Neural progenitor cell (in vitro differentiated cells): ENCODE results near the gene LRRC18. TPM values are rescaled to one million over a fixed set of nuclear protein-coding genes. Genes with fewer than 3 reads are reported as not detected.

ENCODE experiments used
- DNase-seq: peaks from one replicate; pipeline ENCODE4 v3.0.0-alpha.2; 2016; ENCODE audit warnings: low spot score
- H2AFZ ChIP-seq: fragments of 200-600 bp; sonication (generic); replicated peaks from 2 replicates; pipeline ENCODE4 v1.6.1; 2016; ENCODE audit warnings: antibody characterized with exemption
- H3F3A ChIP-seq: fragments of 200-600 bp; sonication (generic); 2 replicates; pipeline ENCODE4 v1.6.1; 2016; ENCODE audit warnings: antibody characterized with exemption, low read depth
- H3K27ac ChIP-seq: fragments of 200-600 bp; sonication (generic); 2 replicates; pipeline ENCODE4 v1.5.1; 2016; ENCODE audit warnings: mild to moderate bottlenecking
- H3K27me3 ChIP-seq: fragments of 200-600 bp; sonication (generic); 2 replicates; pipeline ENCODE4 v1.6.1; 2016; ENCODE audit warnings: mild to moderate bottlenecking, moderate library complexity
- H3K36me3 ChIP-seq: fragments of 200-600 bp; sonication (generic); 2 replicates; pipeline ENCODE4 v1.5.1; 2016
- H3K4me1 ChIP-seq: fragments of 200-600 bp; sonication (generic); 2 replicates; pipeline ENCODE4 v1.6.1; 2016; ENCODE audit warnings: mixed run types
- H3K4me2 ChIP-seq: fragments of 200-600 bp; sonication (generic); 2 replicates; pipeline ENCODE4 v1.6.1; 2016
- H3K4me3 ChIP-seq: fragments of 200-600 bp; sonication (generic); 2 replicates; pipeline ENCODE4 v1.5.1; 2016
- H3K79me2 ChIP-seq: fragments of 200-600 bp; sonication (generic); 2 replicates; pipeline ENCODE4 v1.6.1; 2016; ENCODE audit warnings: low read depth
- H3K9ac ChIP-seq: fragments of 200-600 bp; sonication (generic); 2 replicates; pipeline ENCODE4 v1.6.1; 2016
- H3K9me3 ChIP-seq: fragments of 200-600 bp; sonication (generic); 2 replicates; pipeline ENCODE4 v1.5.1; 2016; ENCODE audit warnings: low read depth
- H4K20me1 ChIP-seq: fragments of 200-600 bp; sonication (generic); 2 replicates; pipeline ENCODE4 v1.6.1; 2016; ENCODE audit warnings: low read depth
- H3K27ac Mint-ChIP-seq: 3 replicates; pipeline ENCODE4 v1.8.0; 2021; ENCODE audit warnings: mixed read lengths
- H3K27me3 Mint-ChIP-seq: 2 replicates; pipeline ENCODE4 v1.8.0; 2022; ENCODE audit warnings: low read depth, mild to moderate bottlenecking, inconsistent platforms, moderate library complexity, mixed read lengths; ENCODE audit not compliant: insufficient read depth
- H3K36me3 Mint-ChIP-seq: 3 replicates; pipeline ENCODE4 v1.8.0; 2021; ENCODE audit warnings: mixed read lengths
- H3K4me1 Mint-ChIP-seq: 3 replicates; pipeline ENCODE4 v1.8.0; 2021; ENCODE audit warnings: mixed read lengths
- H3K4me3 Mint-ChIP-seq: 3 replicates; pipeline ENCODE4 v1.8.0; 2021; ENCODE audit warnings: mild to moderate bottlenecking, moderate library complexity, mixed read lengths
- H3K9me3 Mint-ChIP-seq: 3 replicates; pipeline ENCODE4 v1.8.0; 2020; ENCODE audit warnings: mixed read lengths
- CTCF ChIP-seq: fragments of 200-600 bp; sonication (generic); IDR thresholded peaks from 2 replicates; pipeline ENCODE4 v1.5.1; 2017; ENCODE audit warnings: antibody characterized with exemption, mild to moderate bottlenecking
- EZH2 ChIP-seq: fragments of 200-600 bp; sonication (generic); IDR thresholded peaks from 2 replicates; pipeline ENCODE4 v1.6.1; 2017; ENCODE audit warnings: antibody characterized with exemption, mild to moderate bottlenecking, moderate library complexity
- EZH2phosphoT487 ChIP-seq: fragments of 200-600 bp; sonication (generic); IDR thresholded peaks from 2 replicates; pipeline ENCODE4 v1.6.1; 2017; ENCODE audit warnings: antibody characterized with exemption
- total RNA-seq: library from RNA; depleted of rRNA; stranded (reverse); fragments of >200 nt; gene quantifications from 2 replicates; pipeline ENCODE4 v1.2.3, GENCODE V29; 2015; ENCODE audit warnings: low replicate concordance

The LRRC18 gene
- total RNA-seq, 1 donor from 2014 or later, result not detected

GRCh38 chr10:48924988-48925387, 14.7 kb downstream of the LRRC18 start:
- Mint-ChIP-seq H3K9me3 (no peaks in the 10 kb centered on the region), H3K27me3 (peaks cover 2% of the 10 kb centered on the region), H3K4me1 (peaks cover 13% of the 10 kb centered on the region), H3K36me3 (no peaks in the 10 kb centered on the region), H3K4me3 (no peak overlapping the region), H3K27ac (no peak overlapping the region)
- no peaks in the 10 kb centered on the region for H4K20me1 ChIP-seq
- no peaks in the 10 kb centered on the region for H3K36me3 ChIP-seq
- H3K4me2 ChIP-seq, result no peak overlapping the region
- no peak for DNase-seq
- no peak overlapping the region for H3K9ac ChIP-seq
- H3K27ac ChIP-seq, result no peak overlapping the region
- no peak overlapping the region for H2AFZ ChIP-seq
- no peaks in the 10 kb centered on the region for H3K27me3 ChIP-seq
- no peaks in the 10 kb centered on the region for H3K79me2 ChIP-seq
- no peaks in the 10 kb centered on the region for H3K4me1 ChIP-seq
- no peak overlapping the region for H3K4me3 ChIP-seq
- H3F3A ChIP-seq, result no peaks in the 10 kb centered on the region
- no peak for TF ChIP-seq CTCF
- TF ChIP-seq EZH2phosphoT487, result no peak
- no peak for TF ChIP-seq EZH2
- H3K9me3 ChIP-seq, result no peaks in the 10 kb centered on the region

DNA sequence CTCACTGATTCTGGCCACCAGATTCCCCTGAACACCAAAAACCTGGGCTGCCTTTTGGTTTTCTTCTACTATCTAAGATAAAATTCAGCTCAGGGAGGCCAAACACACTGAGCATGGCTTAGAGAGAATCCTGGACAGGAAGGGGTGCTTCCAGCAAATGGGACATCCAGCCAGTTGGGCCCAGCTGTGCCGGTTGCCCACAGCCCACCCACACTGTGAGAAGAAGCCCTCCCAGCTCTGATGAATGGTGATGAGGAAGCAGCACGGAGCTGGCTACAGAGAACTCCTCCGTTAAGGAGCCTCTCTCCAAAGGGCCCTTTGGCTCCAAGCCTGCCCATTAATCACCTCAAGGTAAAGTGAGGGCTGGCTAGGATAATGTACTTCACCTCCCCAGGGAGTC, 15.9 kb downstream of the LRRC18 start:
- Histone ChIP-seq H3F3A (no peaks in the 10 kb centered on the region), H3K79me2 (no peaks in the 10 kb centered on the region), H3K4me3 (no peak overlapping the region), H3K9ac (no peak overlapping the region), H3K4me2 (no peak overlapping the region), H4K20me1 (no peaks in the 10 kb centered on the region), H3K27ac (no peak overlapping the region), H3K27me3 (no peaks in the 10 kb centered on the region), H3K4me1 (no peaks in the 10 kb centered on the region), H3K9me3 (no peaks in the 10 kb centered on the region), H2AFZ (no peak overlapping the region), H3K36me3 (no peaks in the 10 kb centered on the region)
- TF ChIP-seq EZH2phosphoT487 (no peak), EZH2 (no peak), CTCF (no peak)
- no peak for DNase-seq
- Mint-ChIP-seq H3K27ac (no peak overlapping the region), H3K4me3 (no peak overlapping the region), H3K36me3 (no peaks in the 10 kb centered on the region), H3K9me3 (no peaks in the 10 kb centered on the region), H3K27me3 (peaks cover 2% of the 10 kb centered on the region), H3K4me1 (peaks cover 13% of the 10 kb centered on the region)

GRCh38 chr10:48913674-48914073, 26.0 kb downstream of the LRRC18 start:
- Histone ChIP-seq H3K4me2 (no peak overlapping the region), H3K79me2 (no peaks in the 10 kb centered on the region), H3K4me1 (no peaks in the 10 kb centered on the region), H3K27me3 (no peaks in the 10 kb centered on the region), H3K36me3 (no peaks in the 10 kb centered on the region), H4K20me1 (no peaks in the 10 kb centered on the region), H3K27ac (no peak overlapping the region), H3K9me3 (no peaks in the 10 kb centered on the region), H2AFZ (no peak overlapping the region), H3F3A (no peaks in the 10 kb centered on the region), H3K9ac (no peak overlapping the region), H3K4me3 (no peak overlapping the region)
- Mint-ChIP-seq H3K9me3 (no peaks in the 10 kb centered on the region), H3K36me3 (no peaks in the 10 kb centered on the region), H3K4me1 (no peaks in the 10 kb centered on the region), H3K27me3 (peaks cover 3% of the 10 kb centered on the region), H3K4me3 (no peak overlapping the region), H3K27ac (no peak overlapping the region)
- DNase-seq, result no peak
- no peak for TF ChIP-seq EZH2phosphoT487
- TF ChIP-seq EZH2, result no peak
- TF ChIP-seq CTCF, result no peak

- Mint-ChIP-seq H3K4me3 (no peak overlapping the region), H3K27me3 (peaks cover 6% of the 10 kb centered on the region), H3K4me1 (no peaks in the 10 kb centered on the region), H3K36me3 (no peaks in the 10 kb centered on the region), H3K27ac (no peak overlapping the region), H3K9me3 (no peaks in the 10 kb centered on the region)
- Histone ChIP-seq H3K27ac (no peak overlapping the region), H3F3A (no peaks in the 10 kb centered on the region), H3K4me2 (no peak overlapping the region), H2AFZ (no peak overlapping the region), H3K79me2 (no peaks in the 10 kb centered on the region), H3K4me3 (no peak overlapping the region), H3K4me1 (no peaks in the 10 kb centered on the region), H3K9ac (no peak overlapping the region), H4K20me1 (no peaks in the 10 kb centered on the region), H3K9me3 (no peaks in the 10 kb centered on the region), H3K27me3 (no peaks in the 10 kb centered on the region), H3K36me3 (no peaks in the 10 kb centered on the region)
- DNase-seq, result no peak
- TF ChIP-seq EZH2phosphoT487 (no peak), EZH2 (no peak), CTCF (no peak)
Measured at GRCh38 chr10:48910548-48910947, 29.1 kb downstream of the LRRC18 start.
